Kidney epithelial cell (primary cell): Measurements from ENCODE around the gene PEX3. TPM values are rescaled to one million over a fixed set of nuclear protein-coding genes. Genes with fewer than 3 reads are reported as not detected.

Experiments
- DNase-seq: peaks from one replicate; pipeline ENCODE4 v3.0.0-alpha.2; 2010; ENCODE audit warnings: low read depth
- H3K27me3 ChIP-seq: 2 replicates; pipeline ENCODE4 v1.6.0; 2011; ENCODE audit warnings: low read length; ENCODE audit not compliant: control insufficient read depth, insufficient read depth
- H3K36me3 ChIP-seq: 2 replicates; pipeline ENCODE4 v1.5.1; 2011; ENCODE audit warnings: low read length; ENCODE audit not compliant: control insufficient read depth, insufficient read depth
- H3K4me3 ChIP-seq: 2 replicates; pipeline ENCODE4 v1.5.1; 2011; ENCODE audit warnings: low read depth, mild to moderate bottlenecking, control low read depth, low read length
- total RNA-seq: library from RNA; depleted of rRNA; stranded (reverse); fragments of >200 nt; gene quantifications from 2 replicates; pipeline ENCODE4 v1.2.3, GENCODE V29; 2015
- TF ChIP-seq, protein P1 (sequence below): IDR thresholded peaks from 2 replicates; pipeline ENCODE4 v1.5.1; 2011; ENCODE audit warnings: mild to moderate bottlenecking, moderate library complexity, low read length, control low read depth, inconsistent platforms; ENCODE audit not compliant: insufficient read depth, poor library complexity, severe bottlenecking

The PEX3 gene, protein sequence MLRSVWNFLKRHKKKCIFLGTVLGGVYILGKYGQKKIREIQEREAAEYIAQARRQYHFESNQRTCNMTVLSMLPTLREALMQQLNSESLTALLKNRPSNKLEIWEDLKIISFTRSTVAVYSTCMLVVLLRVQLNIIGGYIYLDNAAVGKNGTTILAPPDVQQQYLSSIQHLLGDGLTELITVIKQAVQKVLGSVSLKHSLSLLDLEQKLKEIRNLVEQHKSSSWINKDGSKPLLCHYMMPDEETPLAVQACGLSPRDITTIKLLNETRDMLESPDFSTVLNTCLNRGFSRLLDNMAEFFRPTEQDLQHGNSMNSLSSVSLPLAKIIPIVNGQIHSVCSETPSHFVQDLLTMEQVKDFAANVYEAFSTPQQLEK
- 11.4 and 24.4 TPM in 2 replicates for total RNA-seq

DNA sequence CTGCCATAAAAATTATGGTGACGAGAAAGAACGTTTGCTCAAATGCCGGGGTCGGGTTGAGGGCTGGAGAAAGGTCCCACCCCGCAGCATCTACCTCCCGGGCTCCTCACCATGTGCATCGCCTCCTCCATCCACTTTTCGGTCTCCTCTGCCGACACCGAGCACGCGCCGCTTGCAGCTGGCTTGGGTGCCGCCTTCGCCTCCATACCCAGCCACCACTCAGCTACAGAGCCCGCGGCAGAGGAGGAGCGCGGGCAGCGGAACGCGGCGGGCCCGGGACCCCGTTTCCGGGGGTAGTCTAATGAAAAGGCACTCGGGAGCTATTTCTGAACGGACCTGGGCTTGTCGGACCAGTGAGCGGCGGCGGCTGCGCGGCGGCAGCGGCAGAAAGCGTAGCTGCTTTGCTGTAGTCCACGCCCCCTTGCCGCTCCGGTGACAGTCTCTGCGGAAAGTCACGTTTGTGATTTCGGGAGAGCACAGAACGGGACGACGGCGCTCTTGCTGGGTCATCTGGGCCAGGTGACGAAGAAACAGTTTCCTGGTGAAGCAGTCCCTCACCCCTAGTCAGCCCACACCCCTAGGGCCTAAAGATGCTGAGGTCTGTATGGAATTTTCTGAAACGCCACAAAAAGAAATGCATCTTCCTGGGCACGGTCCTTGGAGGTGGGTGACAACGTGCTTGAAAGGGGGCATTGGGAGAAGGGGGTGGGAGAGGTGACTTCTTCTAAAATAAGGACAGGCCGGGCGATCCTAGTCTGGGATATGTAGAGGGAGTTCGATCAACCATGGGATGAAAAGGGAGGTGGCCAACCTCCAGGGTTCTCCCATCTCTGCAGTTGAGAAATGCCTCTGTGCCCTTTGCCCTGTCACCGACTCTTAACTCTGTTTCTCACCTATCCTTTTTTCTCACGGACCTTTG, at the start of gene PEX3, which contains the start of gene ADAT2:
Gene PEX3 (plus strand): TSS at position 353 of the 919 bp plus-strand sequence. CDS start 238 bp downstream, at position 591.
Gene ADAT2 (minus strand): TSS at position 243 of the 919 bp plus-strand sequence. CDS start 37 bp downstream, at position 206.
- TF ChIP-seq, protein P1, sequence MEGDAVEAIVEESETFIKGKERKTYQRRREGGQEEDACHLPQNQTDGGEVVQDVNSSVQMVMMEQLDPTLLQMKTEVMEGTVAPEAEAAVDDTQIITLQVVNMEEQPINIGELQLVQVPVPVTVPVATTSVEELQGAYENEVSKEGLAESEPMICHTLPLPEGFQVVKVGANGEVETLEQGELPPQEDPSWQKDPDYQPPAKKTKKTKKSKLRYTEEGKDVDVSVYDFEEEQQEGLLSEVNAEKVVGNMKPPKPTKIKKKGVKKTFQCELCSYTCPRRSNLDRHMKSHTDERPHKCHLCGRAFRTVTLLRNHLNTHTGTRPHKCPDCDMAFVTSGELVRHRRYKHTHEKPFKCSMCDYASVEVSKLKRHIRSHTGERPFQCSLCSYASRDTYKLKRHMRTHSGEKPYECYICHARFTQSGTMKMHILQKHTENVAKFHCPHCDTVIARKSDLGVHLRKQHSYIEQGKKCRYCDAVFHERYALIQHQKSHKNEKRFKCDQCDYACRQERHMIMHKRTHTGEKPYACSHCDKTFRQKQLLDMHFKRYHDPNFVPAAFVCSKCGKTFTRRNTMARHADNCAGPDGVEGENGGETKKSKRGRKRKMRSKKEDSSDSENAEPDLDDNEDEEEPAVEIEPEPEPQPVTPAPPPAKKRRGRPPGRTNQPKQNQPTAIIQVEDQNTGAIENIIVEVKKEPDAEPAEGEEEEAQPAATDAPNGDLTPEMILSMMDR = no peak

DNA sequence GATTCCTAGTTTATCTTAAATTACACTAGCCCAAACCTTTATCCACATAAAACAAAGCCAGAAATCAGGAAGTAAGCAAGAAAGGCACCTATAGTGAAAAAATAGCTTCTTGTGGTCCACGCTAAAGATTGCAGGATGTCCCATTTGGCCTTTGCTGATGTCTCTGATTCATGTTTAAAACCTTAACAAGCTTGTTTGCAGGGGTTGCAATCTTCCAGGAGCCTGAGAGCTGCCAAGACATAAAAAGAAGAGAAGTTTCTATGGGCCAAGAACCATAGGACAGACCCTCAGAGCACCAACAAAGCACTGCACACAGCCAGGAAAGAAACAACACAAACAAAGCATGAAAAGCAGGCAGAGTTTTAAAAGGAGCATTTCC, 49.5 kb upstream of the PEX3 start:
- TF ChIP-seq, protein P1 = no peak
- Histone ChIP-seq H3K4me3 (no peak overlapping the region), H3K27me3 (no peaks in the 10 kb centered on the region), H3K36me3 (no peaks in the 10 kb centered on the region)
- DNase-seq = no peak

More for the DNA sequence above, at the start of gene PEX3, which contains the start of gene ADAT2:
- H3K36me3 ChIP-seq = no peaks in the 10 kb centered on the region
- H3K27me3 ChIP-seq = no peaks in the 10 kb centered on the region
- peak within 1 kb of the TSS; percentile 82 for H3K4me3 ChIP-seq
- peak; percentile 73 for DNase-seq

DNA sequence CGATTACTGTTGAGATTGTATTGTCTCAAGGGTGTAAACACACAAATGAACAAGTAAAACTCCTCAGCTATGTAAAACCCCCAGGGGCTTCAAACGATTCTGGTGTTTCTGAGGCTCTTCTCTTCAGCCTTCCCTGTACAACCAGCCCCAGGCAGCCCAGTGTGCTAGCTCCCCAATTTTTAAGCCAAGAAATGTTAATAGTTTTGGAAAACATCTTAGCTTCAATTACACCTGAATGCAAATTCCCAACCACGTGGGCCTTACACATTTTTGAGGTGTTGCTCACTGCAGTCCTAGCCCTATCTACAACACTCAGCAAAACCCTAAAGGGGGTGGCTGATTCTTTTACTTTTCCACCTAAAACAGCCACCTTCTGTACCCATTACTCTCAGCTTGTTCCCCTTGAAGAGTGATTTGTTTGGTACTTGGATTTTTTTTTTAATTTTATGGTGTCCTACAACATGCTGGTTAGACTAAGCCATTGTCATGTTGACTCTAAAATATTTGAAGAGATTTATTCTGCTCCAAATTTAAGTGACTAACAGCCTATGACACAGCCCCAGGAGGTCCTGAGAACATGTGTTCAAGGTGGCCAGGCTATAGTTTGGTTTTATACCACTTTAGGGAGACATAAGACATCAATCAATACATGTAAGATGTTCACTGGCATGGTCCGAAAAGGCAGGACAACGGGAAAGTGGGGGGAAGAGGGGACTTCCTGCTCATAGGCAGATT, 48.8 kb upstream of the PEX3 start:
- Histone ChIP-seq H3K36me3 (no peaks in the 10 kb centered on the region), H3K27me3 (no peaks in the 10 kb centered on the region), H3K4me3 (no peak overlapping the region)
- DNase-seq = no peak
- TF ChIP-seq, protein P1 = no peak

DNA sequence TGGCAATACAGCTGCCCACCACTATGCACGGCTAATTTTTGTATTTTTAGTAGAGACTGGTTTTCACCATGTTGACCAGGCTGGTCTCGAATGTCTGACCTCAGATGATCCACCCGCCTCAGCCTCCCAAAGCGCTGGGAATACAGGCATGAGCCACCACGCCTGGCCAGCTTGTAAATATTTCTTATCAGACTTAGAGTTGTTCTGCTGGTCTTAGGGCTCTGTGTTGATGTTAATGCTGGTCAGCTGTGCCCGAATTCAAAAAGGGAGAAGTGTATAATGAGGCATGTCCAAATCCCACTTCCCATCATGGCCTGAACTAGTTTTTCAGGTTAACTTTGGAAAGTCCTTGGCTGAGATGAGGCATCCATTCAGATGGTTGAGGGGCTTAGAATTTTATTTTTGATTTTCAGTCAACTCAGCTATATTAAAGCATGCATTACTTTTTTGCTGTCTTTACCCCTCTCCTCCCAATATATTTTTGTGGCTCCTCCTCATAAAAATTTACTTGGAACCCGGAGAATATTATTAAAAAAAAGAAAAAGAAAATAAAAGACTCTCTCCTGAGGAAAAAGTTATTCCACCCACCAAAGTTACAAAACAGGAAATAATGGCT, 47.8 kb upstream of the PEX3 start:
- TF ChIP-seq, protein P1 = no peak
- H3K36me3 ChIP-seq = no peaks in the 10 kb centered on the region
- H3K27me3 ChIP-seq = no peaks in the 10 kb centered on the region
- H3K4me3 ChIP-seq = no peak overlapping the region
- no peak for DNase-seq
